CD4-positive, alpha-beta T cell treated with Interleukin-17A for 1 hour (primary cell): ENCODE data around the gene RPH3AL.
"Not testable (repeated sequence)": the region's sequence is repeated elsewhere in the genome, so short reads cannot be mapped to it uniquely, and the experiment has no call there.

Experiments used
- DNase-seq: peaks from one replicate; pipeline ENCODE4 v3.0.0-alpha.2; 2020

RPH3AL gene

DNA sequence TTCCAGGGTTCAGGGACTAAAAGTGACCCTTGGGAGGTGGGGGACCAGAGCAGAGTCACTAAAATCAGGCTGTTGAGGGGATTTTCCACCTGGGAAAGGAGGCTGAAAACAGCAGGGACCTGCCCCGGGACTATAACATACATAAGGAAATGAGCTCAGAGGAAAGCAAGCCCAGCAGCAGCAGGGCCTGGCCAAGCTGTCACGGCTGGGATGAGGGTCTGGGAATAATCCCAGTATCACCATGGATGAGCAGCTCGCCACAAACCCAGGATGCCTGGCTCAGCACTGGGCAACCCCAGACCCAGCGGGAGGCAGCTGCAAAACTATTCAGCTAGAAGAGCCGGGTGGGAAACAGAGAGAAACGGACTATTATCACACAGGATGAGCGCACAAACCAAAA, 72.4 kb downstream of the RPH3AL start:
- DNase-seq: no peak

DNA sequence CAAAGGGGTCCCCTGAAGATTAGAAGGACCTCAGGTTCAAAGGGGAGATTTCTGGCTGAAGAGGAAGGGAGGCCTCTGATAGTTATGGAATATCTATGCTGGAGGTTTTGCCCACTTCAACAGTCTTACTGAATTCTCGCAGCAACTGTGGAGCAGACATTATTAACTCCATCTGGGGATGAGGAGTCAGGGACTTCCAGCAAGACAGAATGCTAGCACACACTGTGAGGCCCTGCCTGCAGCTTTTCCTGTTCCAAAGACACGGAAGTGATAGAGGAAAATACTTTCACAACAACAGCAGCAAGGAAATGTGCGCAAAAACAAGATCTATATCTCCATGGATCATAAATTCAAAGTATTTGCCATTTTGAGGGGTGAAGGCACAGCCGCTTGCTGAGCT, 72.8 kb downstream of the RPH3AL start:
- DNase-seq: no peak

DNA sequence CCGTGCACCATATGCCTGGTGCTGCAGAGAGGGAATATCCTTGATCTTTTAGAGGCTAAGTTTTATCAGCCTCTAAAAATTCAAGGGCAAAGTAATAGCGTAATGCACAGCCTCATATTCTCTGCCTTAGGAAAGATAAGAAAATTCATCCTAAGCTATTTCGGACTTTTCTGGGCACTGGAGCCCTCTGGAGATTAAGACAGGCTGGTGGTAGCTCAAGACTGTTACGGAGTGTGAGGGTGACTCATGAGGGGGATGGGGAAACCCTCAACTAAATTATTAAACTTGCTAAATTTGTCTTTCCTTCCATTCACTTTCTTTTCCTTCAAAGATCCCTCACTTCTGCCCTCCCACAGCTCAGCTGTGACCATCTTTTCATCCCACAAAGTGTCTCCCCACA, 73.3 kb downstream of the RPH3AL start:
- no peak for DNase-seq

DNA sequence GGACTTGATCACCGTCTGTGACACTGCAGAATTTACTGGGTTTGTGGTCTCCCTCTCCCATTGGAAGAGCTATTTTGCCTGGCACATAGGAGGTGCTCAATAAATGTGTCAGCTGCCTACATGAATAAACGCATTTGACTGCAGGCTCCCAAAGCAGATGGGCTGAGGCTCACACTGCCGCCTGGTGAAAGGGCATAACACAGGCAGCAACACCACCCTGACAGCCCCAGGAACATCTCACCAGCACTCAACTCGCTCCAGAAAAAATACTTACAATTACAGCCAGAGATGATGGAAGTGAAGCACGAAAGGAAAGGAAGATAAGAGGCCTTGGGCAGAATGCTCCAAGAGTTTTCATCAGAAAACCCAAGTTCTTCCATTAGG, 73.9 kb downstream of the RPH3AL start:
- DNase-seq: no peak

DNA sequence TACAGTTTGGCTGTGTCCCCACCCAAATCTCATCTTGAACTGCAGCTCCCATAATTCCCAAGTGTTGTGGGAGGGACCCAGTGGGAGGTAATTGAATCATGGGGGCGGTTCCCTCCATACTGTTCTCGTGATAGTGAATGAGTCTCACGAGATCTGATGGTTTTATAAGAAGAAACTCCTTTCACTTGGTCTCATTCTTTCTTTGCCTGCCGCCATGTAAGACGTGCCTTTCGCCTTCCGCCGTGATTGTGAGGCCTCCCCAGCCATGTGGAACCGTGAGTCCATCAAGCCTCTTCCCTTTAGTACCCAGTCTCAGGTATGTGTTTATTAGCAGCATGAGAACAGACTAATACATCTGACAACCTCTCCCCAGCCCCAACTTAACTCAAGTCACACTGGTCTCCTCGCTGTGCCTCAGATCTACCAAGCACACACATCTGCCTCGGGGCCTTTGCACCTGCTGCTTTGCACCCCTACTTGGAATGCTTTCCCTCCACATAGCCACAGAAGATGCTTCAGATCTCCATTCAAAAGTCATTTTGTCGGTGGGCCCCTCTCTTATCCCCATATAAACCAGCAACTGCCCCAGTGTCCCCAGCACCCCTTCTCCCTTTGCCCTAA, 74.4 kb downstream of the RPH3AL start:
- no peak for DNase-seq

DNA sequence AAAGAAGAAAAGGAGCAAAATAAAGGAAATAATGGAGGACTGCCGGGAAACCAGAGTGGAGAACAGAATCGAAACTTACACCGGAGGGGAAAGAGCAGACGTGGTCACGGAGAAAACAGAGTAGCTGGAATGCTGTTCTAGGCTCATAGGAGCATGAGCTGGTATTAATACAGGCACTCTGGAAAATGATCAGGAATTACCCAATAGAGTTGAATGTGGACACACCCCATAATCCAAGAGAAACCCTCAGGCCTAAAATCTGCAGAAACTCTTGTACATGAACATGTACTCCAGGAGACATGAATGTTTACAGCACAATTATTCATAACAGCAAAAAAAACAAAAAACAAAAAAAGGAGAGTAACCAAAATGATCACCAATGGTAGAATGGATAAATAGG, 77.7 kb downstream of the RPH3AL start:
- DNase-seq: no peak

DNA sequence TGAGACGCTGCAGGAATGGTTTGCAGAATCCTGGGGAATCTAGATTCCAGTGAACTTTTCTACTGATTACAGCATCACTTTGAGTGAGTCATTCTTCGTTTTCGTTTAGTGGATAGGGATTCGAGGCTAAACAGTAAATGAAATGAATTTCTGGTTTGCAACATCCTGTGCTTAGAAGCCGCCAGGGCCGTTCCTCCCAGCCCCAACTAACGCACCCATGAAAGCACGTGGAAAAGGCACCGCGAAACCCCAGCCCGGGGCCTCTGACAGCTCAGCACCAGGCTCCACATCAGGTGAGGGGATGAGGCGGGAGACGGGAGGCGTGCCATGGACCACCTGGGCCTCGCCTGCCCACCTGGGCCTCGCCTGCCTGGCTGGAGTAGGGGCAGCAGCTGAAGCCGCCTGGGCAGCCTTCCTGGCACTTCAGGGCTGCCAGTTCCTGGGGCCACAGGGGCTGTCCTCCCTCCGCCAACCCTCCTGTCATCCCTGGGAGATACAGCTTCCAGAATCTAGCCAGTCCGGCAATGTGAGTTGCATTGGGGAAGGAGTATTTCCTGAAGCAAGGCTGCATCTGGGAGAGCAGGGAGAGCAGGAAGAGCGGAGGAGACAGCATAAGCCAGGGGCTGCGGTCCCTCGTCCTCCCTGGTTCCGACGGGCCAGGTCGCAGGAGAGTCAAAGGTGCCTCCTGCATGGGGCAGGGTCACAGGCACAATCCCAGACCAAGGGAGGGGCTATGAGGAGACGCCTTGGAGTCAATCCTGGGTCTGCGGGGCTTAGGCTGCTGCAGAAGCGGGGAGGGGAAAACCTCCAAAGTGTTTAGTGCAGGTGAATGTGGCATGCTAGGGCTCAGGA, 78.4 kb downstream of the RPH3AL start:
- DNase-seq: no peak

DNA sequence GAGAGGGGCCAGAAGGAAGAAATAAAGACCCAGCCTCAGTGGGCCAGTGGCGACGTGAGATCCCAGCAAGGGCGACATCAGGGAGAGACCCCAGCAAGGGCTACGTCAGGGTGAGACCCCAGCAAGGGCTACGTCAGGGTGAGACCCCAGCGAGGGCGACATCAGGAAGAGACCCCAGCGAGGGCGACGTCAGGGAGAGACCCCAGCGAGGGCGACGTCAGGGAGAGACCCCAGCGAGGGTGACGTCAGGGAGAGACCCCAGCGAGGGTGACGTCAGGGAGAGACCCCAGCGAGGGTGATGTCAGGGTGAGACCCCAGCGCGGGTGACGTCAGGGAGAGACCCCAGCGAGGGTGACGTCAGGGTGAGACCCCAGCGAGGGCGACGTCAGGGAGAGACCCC, 79.8 kb downstream of the RPH3AL start:
- not testable (repeated sequence) for DNase-seq

DNA sequence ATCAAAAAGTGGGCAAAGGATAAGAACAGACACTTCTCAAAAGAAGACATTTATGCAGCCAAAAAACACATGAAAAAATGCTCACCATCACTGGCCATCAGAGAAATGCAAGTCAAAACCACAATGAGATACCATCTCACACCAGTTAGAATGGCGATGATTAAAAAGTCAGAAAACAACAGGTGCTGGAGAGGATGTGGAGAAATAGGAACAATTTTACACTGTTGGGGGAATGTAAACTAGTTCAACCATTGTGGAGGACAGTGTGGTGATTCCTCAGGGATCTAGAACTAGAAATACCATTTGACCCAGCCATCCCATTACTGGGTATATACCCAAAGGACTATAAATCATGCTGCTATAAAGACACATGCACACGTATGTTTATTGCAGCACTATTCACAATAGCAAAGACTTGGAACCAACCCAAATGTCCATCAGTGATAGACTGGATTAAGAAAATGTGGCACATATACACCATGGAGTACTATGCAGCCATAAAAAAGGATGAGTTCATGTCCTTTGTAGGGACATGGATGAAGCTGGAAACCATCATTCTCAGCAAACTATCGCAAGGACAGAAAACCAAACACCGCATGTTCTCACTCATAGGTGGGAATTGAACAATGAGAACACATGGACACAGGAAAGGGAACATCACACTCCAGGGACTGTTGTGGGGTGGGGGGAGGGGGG, 80.5 kb downstream of the RPH3AL start:
- not testable (repeated sequence) for DNase-seq

DNA sequence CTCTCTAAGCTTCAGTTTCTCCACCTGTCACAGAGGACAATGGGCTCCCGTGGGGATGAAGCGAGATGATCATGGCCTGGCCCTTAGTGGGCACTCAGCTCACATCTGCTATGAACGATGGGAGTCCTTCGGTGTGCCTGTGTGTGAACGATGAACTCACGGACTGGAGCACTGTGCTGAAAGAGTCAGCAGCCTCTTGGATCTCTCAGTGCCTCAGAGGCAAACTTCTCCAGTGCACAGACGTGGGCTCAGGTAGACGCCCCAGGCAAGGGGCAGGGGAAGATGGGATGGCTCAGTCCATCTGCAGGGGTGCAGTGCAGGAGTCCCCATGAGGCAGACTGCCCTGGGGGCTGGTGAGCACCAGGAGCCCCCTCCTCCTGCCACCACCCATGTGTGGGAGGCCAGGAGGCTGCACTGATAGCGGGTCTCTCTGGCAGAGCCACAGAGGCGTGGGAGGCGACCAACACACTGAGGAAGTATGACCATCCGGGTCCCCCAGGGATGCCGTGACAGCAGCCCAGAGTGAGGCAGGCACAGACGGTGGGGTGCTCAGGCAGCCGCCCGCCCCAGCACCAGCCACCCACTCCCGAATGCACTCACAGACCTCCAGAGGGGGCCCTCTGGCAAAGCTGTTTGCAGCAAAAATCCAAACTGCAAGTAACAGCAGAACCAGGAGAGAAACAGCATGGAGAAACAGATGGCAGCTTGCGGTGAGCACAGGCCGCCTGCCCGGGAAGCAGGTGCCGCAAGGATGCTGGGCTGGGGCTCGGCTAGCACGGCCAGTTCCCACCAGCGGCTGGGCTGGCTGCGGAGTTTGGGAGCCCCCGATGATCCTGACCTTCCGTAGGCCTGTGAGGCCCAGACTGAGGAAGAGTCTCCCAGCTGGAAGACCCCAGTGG, 82.7 kb downstream of the RPH3AL start:
- no peak for DNase-seq

DNA sequence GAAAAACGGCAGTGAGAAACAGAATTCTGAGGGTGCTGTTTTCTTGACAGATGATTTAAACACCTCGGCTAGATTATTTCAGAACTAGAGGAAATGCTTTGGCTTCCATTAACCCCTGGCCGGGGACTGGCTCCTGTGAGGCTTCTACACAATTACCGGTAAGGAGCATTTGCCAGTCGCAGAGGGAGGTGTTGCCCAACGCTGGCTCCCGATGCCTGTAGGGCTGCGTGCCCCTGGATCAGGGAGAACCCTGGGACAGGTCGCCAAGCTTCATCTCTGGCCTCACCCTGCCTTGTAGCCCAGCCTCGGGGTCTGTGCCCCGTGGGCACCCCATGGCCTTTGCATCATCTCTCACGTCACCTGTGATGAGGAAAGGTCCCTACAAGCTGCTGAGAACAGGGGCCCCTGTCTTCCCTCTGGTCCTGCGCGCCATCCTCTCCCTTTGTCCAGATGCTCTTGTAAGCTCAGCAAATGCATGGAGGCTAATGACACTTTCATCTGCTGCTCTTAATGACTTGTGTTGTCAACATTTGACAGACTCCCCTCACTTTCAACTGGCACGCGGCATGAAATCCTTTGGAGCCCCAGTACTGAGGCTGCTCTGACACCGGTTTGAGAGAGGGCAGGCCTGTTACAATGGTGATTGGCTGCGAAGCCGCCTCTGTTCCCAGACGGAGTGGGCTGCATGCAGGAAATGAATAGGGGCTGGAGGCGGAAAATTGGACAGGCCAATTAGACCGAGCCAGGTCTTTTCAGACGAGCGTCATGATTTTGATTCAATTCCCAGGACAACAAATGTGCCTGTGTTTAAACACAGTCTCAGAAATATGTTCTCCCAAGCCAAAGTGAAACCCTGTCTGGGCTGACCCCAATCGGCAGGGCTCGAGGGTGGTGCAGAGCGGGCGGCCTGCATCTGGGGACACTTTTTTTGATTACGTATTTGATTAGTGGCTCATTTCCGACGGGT, 85.6 kb downstream of the RPH3AL start:
- no peak for DNase-seq

DNA sequence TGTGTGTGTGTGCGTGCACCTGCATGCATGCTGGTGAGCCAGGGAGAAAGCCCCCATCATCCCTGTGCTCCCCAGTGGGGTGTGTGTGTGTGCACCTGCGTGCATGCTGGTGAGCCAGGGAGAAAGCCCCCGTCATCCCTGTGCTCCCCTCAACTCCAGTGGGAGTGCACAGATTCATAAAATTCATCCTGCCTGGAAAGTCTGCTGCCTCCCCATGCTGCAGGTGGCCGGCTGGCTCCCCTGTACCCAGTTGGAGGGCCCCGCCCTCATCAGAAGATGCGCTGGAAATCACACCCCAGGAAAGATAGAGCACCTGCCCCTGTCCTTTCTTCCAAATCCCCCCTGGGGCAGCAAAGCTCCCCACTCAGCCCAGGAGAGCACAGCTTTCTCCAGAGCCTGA, 86.4 kb downstream of the RPH3AL start:
- DNase-seq: no peak

DNA sequence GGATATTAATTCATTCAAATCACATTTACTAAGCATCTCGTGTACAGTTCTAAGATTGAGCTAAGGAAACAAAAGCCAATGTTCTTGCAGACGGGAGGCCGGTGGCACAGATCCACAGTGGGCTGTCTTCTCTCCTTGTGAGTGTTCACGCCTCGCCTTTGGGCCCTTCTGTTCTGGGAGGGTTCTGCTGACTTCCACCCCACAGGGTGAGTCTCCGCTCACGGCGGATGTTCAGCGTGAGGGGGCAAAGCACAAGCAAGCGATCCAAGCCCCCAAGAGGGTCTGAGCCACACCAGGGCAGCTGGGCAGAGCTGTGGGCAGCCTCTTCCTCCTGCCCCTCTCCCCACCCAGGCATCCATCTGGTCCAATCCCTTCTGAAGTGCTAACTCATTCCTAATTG, 86.9 kb downstream of the RPH3AL start:
- no peak for DNase-seq

DNA sequence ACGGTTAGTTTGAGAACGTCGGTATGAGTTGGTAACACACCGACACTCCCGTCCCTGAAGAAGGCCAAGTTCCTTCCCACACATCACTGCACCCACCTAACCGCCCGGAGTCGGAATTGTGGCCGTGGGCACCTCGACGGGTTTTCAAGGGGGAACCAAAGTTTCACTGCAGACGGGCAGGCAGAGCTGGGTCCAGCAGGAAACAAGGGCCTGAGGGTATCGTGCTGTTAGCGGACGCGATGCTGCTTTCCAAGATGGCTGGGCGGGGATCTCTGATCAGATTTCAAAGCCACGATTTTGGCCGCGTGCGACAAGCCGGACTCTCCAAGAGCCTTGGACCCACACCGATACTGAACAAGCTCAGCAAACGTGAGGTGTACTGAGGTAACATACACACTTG, 88.8 kb downstream of the RPH3AL start:
- DNase-seq: no peak

DNA sequence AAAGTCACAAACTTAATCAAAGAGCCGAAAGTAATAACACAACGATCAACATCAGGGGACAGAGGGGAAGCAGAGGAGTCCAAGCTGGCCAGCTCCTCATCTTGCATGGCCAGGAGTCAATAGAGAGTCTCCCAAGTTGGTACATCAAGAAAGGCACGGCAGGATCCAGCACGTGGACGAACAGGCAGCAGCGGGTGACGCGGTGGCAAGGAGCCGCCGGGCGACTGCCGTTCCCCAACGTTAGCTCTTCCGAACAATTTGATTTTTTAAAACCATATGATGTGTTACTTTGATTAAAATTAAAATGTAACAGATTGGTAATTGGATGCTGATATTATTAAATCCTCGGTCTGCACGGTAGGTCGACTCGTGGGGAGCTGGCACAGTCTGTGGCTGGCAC, 89.3 kb downstream of the RPH3AL start:
- no peak for DNase-seq

DNA sequence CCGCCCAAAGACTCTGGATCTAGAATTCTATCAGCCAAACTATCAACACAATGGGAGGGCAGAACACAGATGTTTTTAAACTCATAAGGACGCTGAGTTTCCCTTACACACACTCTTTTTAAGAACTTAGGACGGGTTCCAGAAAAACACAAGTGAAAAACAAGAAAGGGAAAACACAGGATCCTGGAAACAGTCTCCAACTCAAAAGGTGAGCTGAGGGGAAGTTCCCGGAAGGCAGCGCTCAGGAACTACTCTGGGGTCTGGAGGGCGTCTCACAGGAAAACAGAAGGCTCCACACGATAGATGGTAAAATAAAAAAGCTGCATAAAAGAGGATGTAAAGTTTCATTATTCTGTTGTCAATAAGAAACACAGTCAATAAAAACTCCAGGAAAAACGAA, 91.0 kb downstream of the RPH3AL start:
- DNase-seq: no peak

DNA sequence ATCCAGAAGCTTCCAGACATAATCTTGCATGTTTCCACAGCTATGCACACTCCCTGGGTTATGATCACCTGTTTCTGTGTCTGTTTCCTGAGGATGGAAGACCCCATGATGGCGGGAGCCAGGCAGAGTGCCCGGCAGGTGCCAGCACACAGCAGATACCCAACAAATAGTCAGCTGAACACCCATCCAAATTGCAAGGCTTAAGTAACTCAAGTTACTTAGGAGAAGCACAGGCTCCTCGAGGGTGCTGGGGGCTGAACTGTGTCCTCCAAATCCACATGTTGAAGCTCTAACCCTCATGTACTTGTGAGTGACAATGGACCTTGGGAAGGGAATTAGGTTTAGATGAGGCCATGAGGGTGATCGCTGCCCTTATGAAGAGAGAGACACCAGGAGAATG, 91.7 kb downstream of the RPH3AL start:
- DNase-seq: no peak

DNA sequence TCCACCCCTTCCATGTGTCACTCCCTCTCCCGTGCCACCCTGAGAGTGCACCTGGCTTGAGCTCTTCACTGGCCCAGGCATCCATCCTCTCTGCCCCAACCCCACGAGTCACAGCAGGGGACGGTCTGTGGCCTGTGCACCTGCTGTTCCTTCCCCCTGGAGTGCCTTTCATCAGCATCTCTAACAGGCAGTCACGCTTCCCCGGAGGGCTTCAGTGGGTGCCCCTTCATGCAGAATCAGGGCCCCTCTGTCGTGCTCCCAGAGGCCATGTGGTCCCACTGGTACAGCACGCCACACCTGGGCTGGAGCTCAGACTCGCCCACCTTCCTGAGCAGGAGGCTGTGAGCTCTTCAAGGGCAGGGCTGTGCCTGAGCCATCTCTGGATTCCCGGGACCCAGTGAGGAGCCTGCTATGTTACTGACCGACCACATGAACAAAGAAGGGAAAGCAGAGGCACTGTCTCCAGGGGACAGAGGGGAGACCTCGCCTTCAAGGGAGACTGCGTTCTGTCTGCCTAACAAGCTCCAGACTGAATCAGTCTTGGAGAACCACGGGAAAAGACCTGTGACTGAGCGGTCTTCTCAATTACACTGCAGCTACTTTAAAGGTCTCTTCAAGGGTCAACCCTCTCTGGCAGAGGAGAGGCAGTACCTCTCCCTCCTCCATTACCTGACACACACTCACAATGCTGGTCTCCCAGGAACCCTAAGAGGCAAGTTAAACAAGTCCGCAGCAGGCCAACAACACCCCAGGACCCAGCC, 92.4 kb downstream of the RPH3AL start:
- no peak for DNase-seq

DNA sequence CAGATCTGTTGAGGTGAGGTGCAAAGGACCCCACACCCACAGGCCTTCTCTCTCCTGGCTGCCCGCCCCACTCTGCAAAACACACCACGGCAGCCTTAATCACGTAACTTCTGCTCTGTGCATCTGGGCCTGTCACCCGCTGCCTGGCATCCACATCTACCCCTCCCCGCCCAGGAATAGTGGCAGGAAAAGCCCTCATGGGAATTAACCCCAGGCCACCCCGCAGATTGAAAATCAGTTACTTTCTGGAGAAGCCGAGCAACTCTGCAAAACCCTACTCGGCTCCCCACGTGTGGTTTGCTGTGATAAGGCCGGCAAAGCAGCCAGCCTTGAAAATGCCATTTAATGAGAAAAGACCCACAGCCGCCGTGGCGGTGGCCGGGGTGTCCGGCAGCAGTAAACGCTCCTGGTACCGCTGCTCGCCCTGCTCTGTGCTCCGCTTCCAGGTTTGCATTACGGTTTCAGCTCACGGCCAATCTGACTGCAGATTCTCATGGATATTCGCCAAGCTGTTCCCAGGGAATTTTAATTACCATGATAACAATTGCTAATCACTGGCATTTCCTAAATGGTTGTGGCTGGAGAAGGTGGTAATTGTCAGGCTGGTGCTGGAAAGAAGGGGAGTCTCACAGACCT, 93.1 kb downstream of the RPH3AL start:
- DNase-seq: no peak

DNA sequence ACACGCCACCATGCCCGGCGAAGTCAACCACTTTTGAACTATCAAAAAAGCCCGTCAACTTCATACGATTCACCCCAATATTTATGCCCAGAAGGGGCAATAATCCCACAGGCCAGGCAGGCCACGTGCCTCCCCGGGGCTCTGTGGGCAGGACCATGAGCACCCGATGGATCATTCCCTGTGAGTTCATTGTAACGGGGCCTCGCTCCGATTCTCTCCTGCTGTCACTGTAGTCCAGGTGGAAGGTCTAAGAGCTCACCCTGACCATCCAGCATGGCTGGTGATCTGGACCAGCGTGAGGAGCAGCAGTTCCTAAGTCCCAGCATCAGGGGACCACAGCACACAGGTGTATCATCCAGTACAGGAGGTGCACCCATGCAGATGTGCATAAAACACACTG, 93.7 kb downstream of the RPH3AL start:
- DNase-seq: no peak
